Measurements from ENCODE around the gene HSPB7.

The HSPB7 gene

GRCh38 chr1:15973772-15974171, 44.1 kb downstream of the HSPB7 start:
- no peak for DNase-seq

GRCh38 chr1:15972409-15972808, 45.4 kb downstream of the HSPB7 start:
- no peak for DNase-seq

GRCh38 chr1:15970911-15971310, 46.9 kb downstream of the HSPB7 start:
- DNase-seq, result no peak

- DNase-seq, result no peak
These were observed 48.4 kb downstream of the HSPB7 start for GRCh38 chr1:15969321-15969880.

GRCh38 chr1:15968172-15968571, 49.7 kb downstream of the HSPB7 start:
- DNase-seq, result no peak

GRCh38 chr1:15966956-15967344, 50.9 kb downstream of the HSPB7 start:
- no peak for DNase-seq

- no peak for DNase-seq
These were observed 51.5 kb downstream of the HSPB7 start for GRCh38 chr1:15966081-15966955.

- no peak for DNase-seq
These were observed 52.5 kb downstream of the HSPB7 start for GRCh38 chr1:15965228-15965767.

Data from RPMI8226 (cell line).